Heart left ventricle (tissue), 16 donors: ENCODE measurements around the gene SELP. TPM values are rescaled to one million over a fixed set of nuclear protein-coding genes. Genes with fewer than 3 reads are reported as not detected.

ENCODE experiments used
- ATAC-seq, 4 donors: fragments of 200-7000 bp; cut with Tn5 transposase; one replicate each; pipeline ENCODE4 v1.9.1; 2020 to 2022; ENCODE audit warnings: moderate library complexity in 4 of 4, mild to moderate bottlenecking in 3 of 4, moderate number of reproducible peaks in 1 of 4
- DNase-seq, 5 donors: peaks; one replicate each; pipeline ENCODE4 v3.0.0-alpha.2; 2020
- H3K27ac ChIP-seq, 12 donors: fragments of 200-600 bp; sonication (generic) in 4 of 12; one replicate each; pipeline versions ENCODE4 v1.5.0 to v1.8.0; 2016 to 2022; ENCODE audit warnings: mild to moderate bottlenecking in 2 of 12
- H3K27me3 ChIP-seq, 9 donors: fragments of 200-600 bp; sonication (generic) in 2 of 9; one replicate each; pipeline versions ENCODE4 v1.5.1 to v1.8.0; 2016 to 2022; ENCODE audit warnings: mild to moderate bottlenecking in 3 of 9
- H3K36me3 ChIP-seq, 9 donors: fragments of 200-600 bp; sonication (generic) in 2 of 9; one replicate each; pipeline versions ENCODE4 v1.5.0 to v1.8.0; 2018 to 2022; ENCODE audit warnings: mild to moderate bottlenecking in 2 of 9
- H3K4me1 ChIP-seq, 12 donors: fragments of 200-600 bp; sonication (generic) in 4 of 12; one replicate each; pipeline versions ENCODE4 v1.5.0 to v1.8.0; 2016 to 2022; ENCODE audit warnings: mild to moderate bottlenecking in 3 of 12
- H3K4me3 ChIP-seq, 12 donors: fragments of 200-600 bp; sonication (generic) in 4 of 12; one replicate each; pipeline versions ENCODE4 v1.5.0 to v1.8.0; 2017 to 2022; ENCODE audit warnings: mild to moderate bottlenecking in 9 of 12, moderate library complexity in 4 of 12
- H3K9me3 ChIP-seq, 12 donors: fragments of 200-600 bp; sonication (generic) in 4 of 12; one replicate each; pipeline versions ENCODE4 v1.5.0 to v1.8.0; 2016 to 2022; ENCODE audit warnings: mild to moderate bottlenecking in 1 of 12
- CTCF ChIP-seq, 12 donors: fragments of 200-600 bp; sonication (generic) in 4 of 12; IDR thresholded peaks; one replicate each; pipeline versions ENCODE4 v1.5.0 to v1.8.0; 2018 to 2022; ENCODE audit warnings: antibody characterized with exemption in 12 of 12, mild to moderate bottlenecking in 5 of 12
- POLR2A ChIP-seq, 2 donors: fragments of 450-650 bp; IDR thresholded peaks; one replicate each; pipeline ENCODE4 v1.6.1; 2017; ENCODE audit warnings: antibody characterized with exemption in 2 of 2, mild to moderate bottlenecking in 2 of 2, moderate library complexity in 2 of 2
- WGBS, 4 donors: extraction: QIAGEN DNeasy Blood & Tissue Kit in 2 of 4; methylation state at CpG; one replicate each; pipeline versions ENCODE4 v1.1.5 to v1.1.7; 2013 to 2018; 5-methylcytosine and 5-hydroxymethylcytosine counted together
- intact Hi-C, 10 donors: fragments of 100-400 bp; cut with DNase I; formaldehyde crosslinking; loops; one replicate each; pipeline versions ENCODE4 v1.11.1 to v1.14.2; 2022
- polyA plus RNA-seq, 2 donors: library from polyadenylated mRNA; stranded (reverse); fragments of 200-250 nt; gene quantifications; one replicate each; pipeline ENCODE4 v1.2.3, GENCODE V29; 2013
- total RNA-seq, 9 donors: library from RNA; depleted of rRNA in 2 of 9; stranded (reverse); fragments of >200 nt in 2 of 9; fragmentation: NEBNext Ultra II Directional in 3 of 9; extraction: Animal tissue kit (Norgen Biotek cat#: 25700) in 3 of 9; gene quantifications; one replicate each; pipeline versions ENCODE4 v1.1.0 to v1.2.4, GENCODE V29; 2016 to 2023
- donor health status: ischemic (EF 13 %, LVEDD 7.1; RV severe dilation, severe dysfunction).
- donor health status: healthy with polysubstance abuse.
- donor health status: DM: no; HTN: yes; CAD: no.
- donor health status: DM: no; HTN: no; CAD: no.
- donor health status: ischemic (EF 25% LVEDD 6.9; RV normal size, moderate dysfunction).
- donor health status: ischemic (EF 25% LVEDD 5.7; RV mildly dilated, moderate dysfunction).
- donor health status: healthy.
- donor health status: DM: yes; HTN: yes; CAD: no.
- donor health status: ischemic (EF 35%, LVEDD 5.7; RV mildly dilated, moderate dysfunction).
- donor health status: nonischemic (EF 11% LVEDD 7.7; RV severe dilation, severe dysfunction).
- donor health status: DM: yes; HTN: yes; CAD: no.
- donor health status: PGD.
- donor health status: ischemic (EF 29% LVEDD 5.4; RV normal size, mild dysfunction).
- donor health status: nonischemic (EF 23%, LVEDD 6.1; RV moderate dilation, normal function).

The SELP gene
- total and polyA plus RNA-seq, 11 donors: 1.1 to 9.7 (median 5.1) TPM

- Histone ChIP-seq H3K4me1 (no peaks in the 10 kb centered on the region), H3K4me3 (no peak overlapping the region), H3K36me3 (no peaks in the 10 kb centered on the region), H3K27ac (no peak overlapping the region), H3K27me3 (no peaks in the 10 kb centered on the region), H3K9me3 (no peaks in the 10 kb centered on the region)
- intact Hi-C loops: loop anchor here in 9 of 10 donors (2.0 to 10.0 kb wide), 7 partner anchors 41 to 1203 kb away; partner anchors contain the start of gene SELL (in 1 of the 9)
- DNase-seq: no peak
- 66 to 82% (median 76%) methylated on average over 2 of the region's 2 CpGs for WGBS, 4 donors
- ATAC-seq: no peak
- TF ChIP-seq CTCF (IDR thresholded peaks at IDR 0.05): no peak
- no peak for TF ChIP-seq POLR2A (IDR thresholded peaks at IDR 0.05)
Measured at GRCh38 chr1:169548282-169548681, 81.6 kb downstream of the SELP start.

- H3K27ac ChIP-seq: no peak overlapping the region
- no peaks in the 10 kb centered on the region for H3K36me3 ChIP-seq
- no peaks in the 10 kb centered on the region for H3K9me3 ChIP-seq
- intact Hi-C loops: loop anchor here in 9 of 10 donors (2.0 to 10.0 kb wide), 7 partner anchors 79 to 1202 kb away; partner anchors contain the start of gene SELL (in 1 of the 9)
- peak in 4 of 5 donors; percentile 33 to 53 (median 40) for DNase-seq
- H3K27me3 ChIP-seq: no peaks in the 10 kb centered on the region
- no peak overlapping the region for H3K4me3 ChIP-seq
- H3K4me1 ChIP-seq: no peaks in the 10 kb centered on the region
- WGBS, 4 donors: 50 to 62% (median 57%) methylated on average over 15 of the region's 15 CpGs
- TF ChIP-seq CTCF (IDR thresholded peaks at IDR 0.05) (peak; percentile 64 to 88 (median 78)), POLR2A (IDR thresholded peaks at IDR 0.05) (no peak)
- ATAC-seq: peak; percentile 76 to 93 (median 84)
Measured at GRCh38 chr1:169546087-169546995, 83.6 kb downstream of the SELP start.

GRCh38 chr1:169545472-169545871, 84.5 kb downstream of the SELP start:
- no peak overlapping the region for H3K4me3 ChIP-seq
- no peak overlapping the region for H3K27ac ChIP-seq
- H3K9me3 ChIP-seq: no peaks in the 10 kb centered on the region
- intact Hi-C loops: loop anchor here in 9 of 10 donors (2.0 to 10.0 kb wide), 7 partner anchors 78 to 1201 kb away; partner anchors contain the start of gene SELL (in 1 of the 9)
- no peak for TF ChIP-seq CTCF (IDR thresholded peaks at IDR 0.05)
- no peak for TF ChIP-seq POLR2A (IDR thresholded peaks at IDR 0.05)
- no peaks in the 10 kb centered on the region for H3K27me3 ChIP-seq
- no peak for DNase-seq
- WGBS, 4 donors: 87 to 93% (median 90%) methylated on average over 2 of the region's 2 CpGs
- no peaks in the 10 kb centered on the region for H3K36me3 ChIP-seq
- no peaks in the 10 kb centered on the region for H3K4me1 ChIP-seq
- ATAC-seq: no peak
